ENCODE measurements around the gene BAIAP2L2. TPM values are rescaled to one million over a fixed set of nuclear protein-coding genes. Genes with fewer than 3 reads are reported as not detected.

BAIAP2L2 gene
- total RNA-seq, 1 experiment from 2014 or later = 2.3 TPM

DNA sequence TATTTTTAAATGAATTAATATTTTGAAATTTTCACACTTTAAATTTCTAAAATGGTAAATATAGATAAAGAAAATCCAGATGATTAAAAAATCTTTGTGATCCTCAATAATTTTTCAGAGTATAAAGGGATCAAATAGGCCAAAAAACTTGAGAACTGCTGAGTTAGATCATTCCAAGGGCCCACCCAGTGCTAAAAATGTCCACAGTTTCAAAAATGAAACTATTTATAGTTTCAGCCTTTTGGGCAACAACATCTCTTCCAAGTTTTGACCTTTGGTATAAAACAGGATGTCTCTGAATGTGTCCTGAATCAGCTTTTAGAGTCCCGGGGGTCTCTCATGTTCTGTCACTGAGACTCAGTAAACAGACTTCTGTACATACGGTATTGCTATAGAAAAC, 20.9 kb upstream of the BAIAP2L2 start:
- Histone ChIP-seq H3K4me1 (ENCODE audit: insufficient read depth, low read length) (no peaks in the 10 kb centered on the region), H3K4me2 (ENCODE audit: insufficient read depth, insufficient read length, low read length) (no peak overlapping the region), H4K91ac (ENCODE audit: insufficient read length, low read depth, low read length) (no peak overlapping the region), H3K23me2 (ENCODE audit: insufficient read length, low read depth, low read length, poor library complexity, severe bottlenecking) (no peaks in the 10 kb centered on the region), H2AK5ac (ENCODE audit: insufficient read length, low read length) (no peak overlapping the region), H2BK5ac (ENCODE audit: insufficient read length, low read length) (no peak overlapping the region), H3K18ac (ENCODE audit: insufficient read length, low read depth, low read length) (no peak overlapping the region), H2BK12ac (ENCODE audit: insufficient read length, low read depth, low read length) (no peak overlapping the region), H3T11ph (ENCODE audit: low read length) (no peak overlapping the region), H3K27me3 (ENCODE audit: insufficient read depth, low read length) (no peaks in the 10 kb centered on the region), H3K23ac (ENCODE audit: insufficient read length, low read depth, low read length) (no peak overlapping the region), H4K20me1 (ENCODE audit: control insufficient read depth, insufficient read depth, insufficient read length) (no peaks in the 10 kb centered on the region), H2AFZ (ENCODE audit: low read length) (no peak overlapping the region), H3K79me2 (ENCODE audit: insufficient read depth, low read length) (no peaks in the 10 kb centered on the region), H3K4ac (ENCODE audit: low read depth, low read length) (no peak overlapping the region), H3K79me1 (ENCODE audit: insufficient read depth, low read depth, low read length, poor library complexity, severe bottlenecking) (no peaks in the 10 kb centered on the region), H2BK120ac (ENCODE audit: low read depth, low read length, poor library complexity, severe bottlenecking) (no peak overlapping the region), H3K9me3 (ENCODE audit: control insufficient read depth, low read depth, low read length) (no peaks in the 10 kb centered on the region), H4K8ac (replicated peaks; ENCODE audit: insufficient read length, low read depth, low read length) (no peak overlapping the region), H2BK20ac (ENCODE audit: low read depth, low read length, poor library complexity, severe bottlenecking) (no peak overlapping the region), H3K56ac (ENCODE audit: insufficient read length, low read depth, low read length) (no peak overlapping the region), H3K27ac (ENCODE audit: insufficient read length, low read depth, low read length) (no peak overlapping the region), H3K9ac (ENCODE audit: extremely low read depth, insufficient read length, low read length) (no peak overlapping the region), H4K5ac (ENCODE audit: insufficient read length, low read depth, low read length) (no peak overlapping the region), H3K14ac (ENCODE audit: insufficient read depth, low read length) (no peak overlapping the region), H2BK15ac (ENCODE audit: low read depth, low read length) (no peak overlapping the region)
- TF ChIP-seq, protein P1, sequence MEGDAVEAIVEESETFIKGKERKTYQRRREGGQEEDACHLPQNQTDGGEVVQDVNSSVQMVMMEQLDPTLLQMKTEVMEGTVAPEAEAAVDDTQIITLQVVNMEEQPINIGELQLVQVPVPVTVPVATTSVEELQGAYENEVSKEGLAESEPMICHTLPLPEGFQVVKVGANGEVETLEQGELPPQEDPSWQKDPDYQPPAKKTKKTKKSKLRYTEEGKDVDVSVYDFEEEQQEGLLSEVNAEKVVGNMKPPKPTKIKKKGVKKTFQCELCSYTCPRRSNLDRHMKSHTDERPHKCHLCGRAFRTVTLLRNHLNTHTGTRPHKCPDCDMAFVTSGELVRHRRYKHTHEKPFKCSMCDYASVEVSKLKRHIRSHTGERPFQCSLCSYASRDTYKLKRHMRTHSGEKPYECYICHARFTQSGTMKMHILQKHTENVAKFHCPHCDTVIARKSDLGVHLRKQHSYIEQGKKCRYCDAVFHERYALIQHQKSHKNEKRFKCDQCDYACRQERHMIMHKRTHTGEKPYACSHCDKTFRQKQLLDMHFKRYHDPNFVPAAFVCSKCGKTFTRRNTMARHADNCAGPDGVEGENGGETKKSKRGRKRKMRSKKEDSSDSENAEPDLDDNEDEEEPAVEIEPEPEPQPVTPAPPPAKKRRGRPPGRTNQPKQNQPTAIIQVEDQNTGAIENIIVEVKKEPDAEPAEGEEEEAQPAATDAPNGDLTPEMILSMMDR (conservative IDR thresholded peaks at IDR 0.05) = no peak
- no peaks in the 10 kb centered on the region for H3K4me1 Mint-ChIP-seq
- DNase-seq = no peak
- no peak overlapping the region for H3K27ac Mint-ChIP-seq
- H3K9me3 Mint-ChIP-seq = no peaks in the 10 kb centered on the region
- H3K36me3 Mint-ChIP-seq (ENCODE audit: insufficient read depth in 1 of 3, low read depth in 3 of 3) = peaks cover 0 to 31% (median 18%) of the 10 kb centered on the region in 3 experiments; a peak in 6 of 7 replicates
- WGBS (ENCODE audit: extremely low coverage, insufficient read length, low lambda C conversion rate) = no CpG with 5 or more reads among the region's 2 CpGs
- H3K27me3 Mint-ChIP-seq (ENCODE audit: low read depth) = no peaks in the 10 kb centered on the region
- H3K4me3 Mint-ChIP-seq = no peak overlapping the region

All from H9 (cell line).